SK-N-SH treated with all-trans-retinoic acid at 6 μM for 48 hours (cell line): ENCODE data around the gene HMGCR.

Experiments
- CREB5 ChIP-seq: fragments of 250-450 bp; sonication (Bioruptor Pico); IDR thresholded peaks from 2 replicates; pipeline ENCODE4 v1.5.1; 2020; ENCODE audit warnings: low read depth, mild to moderate bottlenecking, moderate library complexity
- ZFP30 ChIP-seq: fragments of 450-650 bp; formaldehyde crosslinking; IDR thresholded peaks from 2 replicates; pipeline ENCODE4 v1.5.0; 2022; ENCODE audit warnings: mild to moderate bottlenecking, moderate library complexity
- TF ChIP-seq, protein P1 (sequence below): fragments of 250-450 bp; sonication (Bioruptor Pico); IDR thresholded peaks from 2 replicates; pipeline ENCODE4 v1.8.0; 2020; ENCODE audit warnings: mild to moderate bottlenecking, moderate library complexity, borderline replicate concordance

DNA sequence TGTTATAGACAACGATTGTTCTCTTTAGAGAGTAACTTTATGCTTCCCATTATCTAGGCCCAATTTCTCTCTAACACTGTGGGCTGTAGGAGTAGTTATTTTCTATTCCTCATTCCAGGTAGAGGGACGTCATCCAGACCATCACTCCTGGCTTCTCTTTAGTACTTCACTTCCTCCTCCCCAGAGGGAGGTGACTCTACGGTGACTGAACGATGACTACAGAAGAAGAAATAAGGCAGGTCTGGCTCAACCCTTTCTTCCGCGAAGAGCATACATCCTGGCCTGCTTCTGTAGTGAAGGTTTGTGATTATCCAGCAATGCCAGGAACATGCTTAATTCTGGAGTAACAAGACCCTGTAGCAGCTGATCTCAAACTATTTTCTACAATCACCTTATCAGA, 50.8 kb downstream of the HMGCR start:
- TF ChIP-seq ZFP30 (CRISPR knock-in tag) (no peak), CREB5 (no peak)
- TF ChIP-seq, protein P1, sequence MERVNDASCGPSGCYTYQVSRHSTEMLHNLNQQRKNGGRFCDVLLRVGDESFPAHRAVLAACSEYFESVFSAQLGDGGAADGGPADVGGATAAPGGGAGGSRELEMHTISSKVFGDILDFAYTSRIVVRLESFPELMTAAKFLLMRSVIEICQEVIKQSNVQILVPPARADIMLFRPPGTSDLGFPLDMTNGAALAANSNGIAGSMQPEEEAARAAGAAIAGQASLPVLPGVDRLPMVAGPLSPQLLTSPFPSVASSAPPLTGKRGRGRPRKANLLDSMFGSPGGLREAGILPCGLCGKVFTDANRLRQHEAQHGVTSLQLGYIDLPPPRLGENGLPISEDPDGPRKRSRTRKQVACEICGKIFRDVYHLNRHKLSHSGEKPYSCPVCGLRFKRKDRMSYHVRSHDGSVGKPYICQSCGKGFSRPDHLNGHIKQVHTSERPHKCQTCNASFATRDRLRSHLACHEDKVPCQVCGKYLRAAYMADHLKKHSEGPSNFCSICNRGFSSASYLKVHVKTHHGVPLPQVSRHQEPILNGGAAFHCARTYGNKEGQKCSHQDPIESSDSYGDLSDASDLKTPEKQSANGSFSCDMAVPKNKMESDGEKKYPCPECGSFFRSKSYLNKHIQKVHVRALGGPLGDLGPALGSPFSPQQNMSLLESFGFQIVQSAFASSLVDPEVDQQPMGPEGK (CRISPR knock-in tag): no peak
